HepG2 (cell line): ENCODE results near the gene PAQR7.

Experiments used
- DMAP1 ChIP-seq: IDR thresholded peaks from 2 replicates; pipeline ENCODE4 v1.6.1; 2016
- EZH2 ChIP-seq: conservative IDR thresholded peaks from 2 replicates; pipeline ENCODE4 v1.6.1; 2012; ENCODE audit warnings: mild to moderate bottlenecking, low read depth, low read length, moderate library complexity
- FOXM1 ChIP-seq: sonication (generic); formaldehyde crosslinking; IDR thresholded peaks from 2 replicates; pipeline ENCODE4 v1.5.0; 2020; ENCODE audit warnings: missing genetic modification reagents
- GABPA ChIP-seq, 2 experiments: IDR thresholded peaks; 2 replicates each; pipeline ENCODE4 v1.6.1; 2011 to 2016; ENCODE audit warnings: low read depth in 2 of 2, low read length in 1 of 2, missing biosample characterization in 1 of 2, missing genetic modification characterization in 1 of 2
- POLR2A ChIP-seq, 2 experiments: IDR thresholded peaks; 2 replicates each; pipeline ENCODE4 v1.6.1; 2011; ENCODE audit warnings: low read depth in 2 of 2, low read length in 2 of 2, mild to moderate bottlenecking in 1 of 2, moderate library complexity in 1 of 2; ENCODE audit not compliant: insufficient read depth in 1 of 2
- ZFP36 ChIP-seq: fragments of 150-350 bp; IDR thresholded peaks from 2 replicates; pipeline ENCODE4 v1.6.1; 2018; ENCODE audit warnings: borderline replicate concordance, low read length, low read depth; ENCODE audit not compliant: partially characterized antibody
- ZNF484 ChIP-seq: sonication (generic); formaldehyde crosslinking; IDR thresholded peaks from 2 replicates; pipeline ENCODE4 v1.5.1; 2020; ENCODE audit warnings: mild to moderate bottlenecking, low read depth, missing genetic modification reagents, borderline replicate concordance
- ZNF558 ChIP-seq: sonication (generic); formaldehyde crosslinking; IDR thresholded peaks from 2 replicates; pipeline ENCODE4 v1.9.0; 2022; ENCODE audit warnings: mild to moderate bottlenecking, missing genetic modification reagents, borderline replicate concordance
- TF ChIP-seq, protein P1 (sequence below): sonication (generic); formaldehyde crosslinking; IDR thresholded peaks from 2 replicates; pipeline ENCODE4 v1.8.1; 2023; ENCODE audit warnings: missing genetic modification reagents, inconsistent platforms, borderline replicate concordance
- TF ChIP-seq, protein P2 (sequence below): IDR thresholded peaks from 2 replicates; pipeline ENCODE4 v1.6.1; 2012; ENCODE audit warnings: inconsistent platforms
- TF ChIP-seq, protein P3 (sequence below): sonication (generic); formaldehyde crosslinking; IDR thresholded peaks from 2 replicates; pipeline ENCODE4 v1.8.1; 2022; ENCODE audit warnings: mild to moderate bottlenecking, missing genetic modification reagents

DNA sequence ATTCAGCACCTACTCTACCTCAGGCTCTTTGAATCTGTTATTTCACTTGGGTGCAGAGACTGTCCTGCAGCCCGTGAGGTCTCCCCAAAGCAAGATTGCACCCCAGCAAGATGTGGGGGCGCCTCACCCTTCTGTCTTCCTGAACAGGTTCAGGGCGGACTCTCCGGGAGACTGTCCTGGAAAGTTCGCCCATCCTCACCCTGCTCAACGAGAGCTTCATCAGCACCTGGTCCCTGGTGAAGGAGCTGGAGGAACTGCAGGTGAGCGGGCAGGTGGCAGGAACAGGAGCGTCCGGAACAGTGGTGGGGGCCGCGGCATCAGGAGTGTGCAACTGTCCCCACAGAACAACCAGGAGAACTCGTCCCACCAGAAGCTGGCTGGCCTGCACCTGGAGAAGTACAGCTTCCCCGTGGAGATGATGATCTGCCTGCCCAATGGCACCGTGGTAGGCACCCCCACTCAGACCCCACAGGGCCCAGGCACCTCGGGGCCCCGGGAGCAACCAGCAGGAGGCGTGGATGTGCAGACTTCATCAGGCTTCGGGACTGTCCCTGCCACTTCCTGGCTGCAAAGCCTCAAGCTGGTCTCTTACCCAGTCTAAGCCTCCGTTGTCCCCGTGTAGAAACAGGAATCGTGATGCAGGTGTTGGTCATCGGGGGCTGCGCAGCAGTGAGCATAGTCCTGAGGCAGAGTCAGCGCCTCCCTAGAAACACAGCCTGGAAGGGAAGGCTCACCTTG is 61.6 kb downstream of the PAQR7 start:
- TF ChIP-seq, protein P1, sequence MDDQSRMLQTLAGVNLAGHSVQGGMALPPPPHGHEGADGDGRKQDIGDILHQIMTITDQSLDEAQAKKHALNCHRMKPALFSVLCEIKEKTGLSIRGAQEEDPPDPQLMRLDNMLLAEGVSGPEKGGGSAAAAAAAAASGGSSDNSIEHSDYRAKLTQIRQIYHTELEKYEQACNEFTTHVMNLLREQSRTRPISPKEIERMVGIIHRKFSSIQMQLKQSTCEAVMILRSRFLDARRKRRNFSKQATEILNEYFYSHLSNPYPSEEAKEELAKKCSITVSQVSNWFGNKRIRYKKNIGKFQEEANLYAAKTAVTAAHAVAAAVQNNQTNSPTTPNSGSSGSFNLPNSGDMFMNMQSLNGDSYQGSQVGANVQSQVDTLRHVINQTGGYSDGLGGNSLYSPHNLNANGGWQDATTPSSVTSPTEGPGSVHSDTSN (CRISPR knock-in tag), result no peak
- TF ChIP-seq, protein P2, sequence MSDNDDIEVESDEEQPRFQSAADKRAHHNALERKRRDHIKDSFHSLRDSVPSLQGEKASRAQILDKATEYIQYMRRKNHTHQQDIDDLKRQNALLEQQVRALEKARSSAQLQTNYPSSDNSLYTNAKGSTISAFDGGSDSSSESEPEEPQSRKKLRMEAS, result no peak
- TF ChIP-seq EZH2 (no peak), ZNF558 (CRISPR knock-in tag) (no peak), GABPA (IDR thresholded peaks at IDR 0.05; ENCODE audit: low read depth, low read length) (no peak), GABPA (CRISPR knock-in tag; IDR thresholded peaks at IDR 0.05; ENCODE audit: low read depth) (no peak), ZNF484 (no peak), FOXM1 (no peak), DMAP1 (CRISPR knock-in tag) (no peak), ZFP36 (no peak), POLR2A (IDR thresholded peaks at IDR 0.05; ENCODE audit: insufficient read depth in 1 of 2, low read depth in 2 of 2, low read length in 2 of 2) (no peak)
- TF ChIP-seq, protein P3, sequence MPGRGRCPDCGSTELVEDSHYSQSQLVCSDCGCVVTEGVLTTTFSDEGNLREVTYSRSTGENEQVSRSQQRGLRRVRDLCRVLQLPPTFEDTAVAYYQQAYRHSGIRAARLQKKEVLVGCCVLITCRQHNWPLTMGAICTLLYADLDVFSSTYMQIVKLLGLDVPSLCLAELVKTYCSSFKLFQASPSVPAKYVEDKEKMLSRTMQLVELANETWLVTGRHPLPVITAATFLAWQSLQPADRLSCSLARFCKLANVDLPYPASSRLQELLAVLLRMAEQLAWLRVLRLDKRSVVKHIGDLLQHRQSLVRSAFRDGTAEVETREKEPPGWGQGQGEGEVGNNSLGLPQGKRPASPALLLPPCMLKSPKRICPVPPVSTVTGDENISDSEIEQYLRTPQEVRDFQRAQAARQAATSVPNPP (CRISPR knock-in tag), result no peak
